Endothelial cell of umbilical vein (primary cell): Measurements from ENCODE around the gene LIMK2. TPM values are rescaled to one million over a fixed set of nuclear protein-coding genes. Genes with fewer than 3 reads are reported as not detected.

Experiments
- BruUV-seq: library from RNA; stranded (reverse); fragments of 400-500 nt; replicated peaks from 2 replicates; lab custom pipeline; 2021; lab: Mats Ljungman, UMichigan
- CTCF ChIA-PET: fragments of 300-600, 350-600 bp; sonication (Branson Sonifier 250); formaldehyde crosslinking; loops from one replicate; lab custom pipeline; 2021; ENCODE audit warnings: antibody characterized with exemption, inconsistent platforms; lab: Charles Lee
- POLR2A ChIA-PET: fragments of 300-600, 350-600 bp; sonication (Branson Sonifier 250); formaldehyde crosslinking; loops from one replicate; lab custom pipeline; 2021; ENCODE audit warnings: antibody characterized with exemption, inconsistent platforms; lab: Charles Lee
- DNase-seq: peaks from one replicate; pipeline ENCODE4 v3.0.0-alpha.2; 2011; ENCODE audit warnings: low read depth, low spot score
- FAIRE-seq: peaks from 2 replicates; lab custom pipeline; 2011; peaks lifted over from hg19 to GRCh38; lab: Jason Lieb, UNC
- H2AFZ ChIP-seq: 2 replicates; pipeline ENCODE4 v1.6.0; 2012; ENCODE audit warnings: low read depth, low read length, control low read depth, inconsistent platforms
- H3K27ac ChIP-seq: 2 replicates; pipeline ENCODE4 v1.5.1; 2011; ENCODE audit warnings: low read depth, mild to moderate bottlenecking, control low read depth, low read length, moderate library complexity; ENCODE audit not compliant: insufficient read depth
- H3K27me3 ChIP-seq, 2 experiments: 2 replicates each; pipeline versions ENCODE4 v1.6.0 to v1.6.1; 2011; ENCODE audit warnings: low read length in 2 of 2, mixed read lengths in 1 of 2; ENCODE audit not compliant: control insufficient read depth in 2 of 2, insufficient read depth in 2 of 2
- H3K36me3 ChIP-seq, 2 experiments: 2 replicates in 1 of 2; 3 replicates in 1 of 2; pipeline ENCODE4 v1.5.1; 2011; ENCODE audit warnings: low read length in 2 of 2, mild to moderate bottlenecking in 1 of 2, moderate library complexity in 1 of 2; ENCODE audit not compliant: control insufficient read depth in 2 of 2, insufficient read depth in 2 of 2; ENCODE audit errors: extremely low read depth in 1 of 2
- H3K4me1 ChIP-seq: 3 replicates; pipeline ENCODE4 v1.5.1; 2011; ENCODE audit warnings: mild to moderate bottlenecking, low read length; ENCODE audit not compliant: control insufficient read depth, insufficient read depth; ENCODE audit errors: extremely low read depth
- H3K4me2 ChIP-seq: 2 replicates; pipeline ENCODE4 v1.6.1; 2011; ENCODE audit warnings: low read length, control low read depth, mixed read lengths; ENCODE audit not compliant: insufficient read depth
- H3K4me3 ChIP-seq, 3 experiments: fragments of 200-600 bp in 1 of 3; sonication (generic), shearing (Covaris generic) in 1 of 3; replicated peaks in 1 of 3; 2 replicates each; pipeline ENCODE4 v1.5.1; 2011 to 2016; ENCODE audit warnings: control low read depth in 3 of 3, low read length in 3 of 3, mild to moderate bottlenecking in 2 of 3, inconsistent platforms in 1 of 3, low read depth in 1 of 3, moderate library complexity in 1 of 3; ENCODE audit not compliant: insufficient read depth in 1 of 3
- H3K79me2 ChIP-seq: 2 replicates; pipeline ENCODE4 v1.6.0; 2012; ENCODE audit warnings: low read length, inconsistent platforms; ENCODE audit not compliant: control insufficient read depth, insufficient read depth
- H3K9ac ChIP-seq: replicated peaks from 2 replicates; pipeline ENCODE3; 2011; ENCODE audit warnings: low read length, control low read depth; ENCODE audit not compliant: insufficient read depth; ENCODE audit errors: extremely low read depth
- H3K9me1 ChIP-seq: replicated peaks from 3 replicates; pipeline ENCODE4 v1.6.0; 2011; ENCODE audit warnings: mild to moderate bottlenecking, low read length; ENCODE audit not compliant: control insufficient read depth, insufficient read depth; ENCODE audit errors: extremely low read depth
- H3K9me3 ChIP-seq: replicated peaks from 2 replicates; pipeline ENCODE4 v1.5.1; 2012; ENCODE audit warnings: low read length, inconsistent platforms; ENCODE audit not compliant: control insufficient read depth, insufficient read depth
- H4K20me1 ChIP-seq: replicated peaks from 2 replicates; pipeline ENCODE3; 2011; ENCODE audit warnings: mild to moderate bottlenecking, low read length; ENCODE audit not compliant: control insufficient read depth, insufficient read depth; ENCODE audit errors: extremely low read depth
- CTCF ChIP-seq, 2 donors: IDR thresholded peaks; 1 replicate in 1 of 2; 2 replicates in 1 of 2; pipeline ENCODE4 v1.5.1; 2011; ENCODE audit warnings: low read length in 2 of 2, mild to moderate bottlenecking in 2 of 2, moderate library complexity in 2 of 2, control low read depth in 1 of 2, inconsistent platforms in 1 of 2, low read depth in 1 of 2; ENCODE audit not compliant: insufficient read depth in 1 of 2; ENCODE audit errors: extremely low read depth in 1 of 2
- EZH2 ChIP-seq: IDR thresholded peaks from 2 replicates; pipeline ENCODE4 v1.6.1; 2012; ENCODE audit warnings: borderline replicate concordance, low read depth, mild to moderate bottlenecking, moderate library complexity, low read length, inconsistent platforms; ENCODE audit not compliant: severe bottlenecking
- FOS ChIP-seq: IDR thresholded peaks from 2 replicates; pipeline ENCODE4 v1.6.1; 2011; ENCODE audit warnings: mild to moderate bottlenecking, low read length, moderate library complexity, borderline replicate concordance; ENCODE audit not compliant: insufficient read depth
- GATA2 ChIP-seq: IDR thresholded peaks from 2 replicates; pipeline ENCODE4 v1.7.0; 2011; ENCODE audit warnings: low read depth, mild to moderate bottlenecking, moderate library complexity, mixed read lengths, low read length; ENCODE audit not compliant: insufficient read length, insufficient read depth
- JUN ChIP-seq: IDR thresholded peaks from 2 replicates; pipeline ENCODE4 v1.6.1; 2011; ENCODE audit warnings: borderline replicate concordance, low read depth; ENCODE audit not compliant: insufficient read length, insufficient read depth
- MAX ChIP-seq: IDR thresholded peaks from 2 replicates; pipeline ENCODE4 v1.6.1; 2011; ENCODE audit not compliant: insufficient read depth, insufficient read length
- MYC ChIP-seq: IDR thresholded peaks from one replicate; pipeline ENCODE4 v1.6.1; 2011; ENCODE audit warnings: mild to moderate bottlenecking, low read depth, low read length
- POLR2A ChIP-seq: IDR thresholded peaks from 2 replicates; pipeline ENCODE4 v1.6.1; 2012; ENCODE audit warnings: low read depth, mild to moderate bottlenecking, control low read depth, low read length
- POLR2AphosphoS5 ChIP-seq: IDR thresholded peaks from 2 replicates; pipeline ENCODE4 v1.6.1; 2012; ENCODE audit warnings: low read depth, mild to moderate bottlenecking, control low read depth, low read length, moderate library complexity; ENCODE audit not compliant: insufficient read depth
- dilution Hi-C: fragments of 300-500 bp; cut with MboI; formaldehyde crosslinking; loops from one replicate; pipeline ENCODE4 v1.15.0; 2019; ENCODE audit warnings: low sequenced_read_pairs; ENCODE audit not compliant: extremely low pct_ligation_motif_present
- intact Hi-C: fragments of 100-400 bp; cut with micrococcal nuclease; formaldehyde crosslinking; loops from one replicate; pipeline ENCODE4 v1.10.0; 2022
- polyA plus RNA-seq, 4 experiments: library from polyadenylated mRNA; depleted of rRNA in 3 of 4; stranded (reverse) in 3 of 4; unstranded in 1 of 4; fragments of >200 nt; gene quantifications; 2 replicates each; pipeline versions ENCODE4 v1.2.1 to v1.2.3, GENCODE V29; 2011 to 2012; ENCODE audit warnings: missing spikeins in 1 of 4
- total RNA-seq: library from RNA; stranded (reverse); gene quantifications from 2 replicates; pipeline ENCODE4 v1.2.3, GENCODE V29; 2021

The LIMK2 gene
- total and polyA plus RNA-seq, 2 donors (not counting 3 experiments of a cell fraction or from before 2014, with no cell fraction given): 23.2 to 76.7 TPM

- Histone ChIP-seq H3K9ac (no peak overlapping the region), H3K36me3 (peaks cover 5 to 7% of the 10 kb centered on the region in 2 experiments), H3K27me3 (no peaks in the 10 kb centered on the region), H2AFZ (no peak overlapping the region), H3K9me1 (no peaks in the 10 kb centered on the region), H3K27ac (peak overlapping the region; percentile 32), H4K20me1 (no peaks in the 10 kb centered on the region), H3K9me3 (no peaks in the 10 kb centered on the region), H3K4me1 (peaks cover 8% of the 10 kb centered on the region), H3K79me2 (peaks cover 31% of the 10 kb centered on the region), H3K4me2 (no peak overlapping the region), H3K4me3 (no peak overlapping the region)
- DNase-seq: peak; percentile 82
- BruUV-seq: no TSS peak
- no peak for TF ChIP-seq GATA2
- TF ChIP-seq FOS: no peak
- TF ChIP-seq CTCF (IDR thresholded peaks at IDR 0.05; ENCODE audit: extremely low read depth in 1 of 2, insufficient read depth in 1 of 2, low read depth in 1 of 2, low read length in 2 of 2): peak in 1 of 2 donors; percentile 27
- dilution Hi-C loops: no loop called here
- ChIA-PET CTCF (interaction anchor here (0.8 to 2.0 kb wide), 10 partner anchors 10 to 161 kb away, joined by 3 to 25 read pairs (median 4); partner anchors contain the start of genes LIMK2 and SELENOM), POLR2A (no interaction called here)
- peak; percentile 73 for FAIRE-seq
- intact Hi-C loops: no loop called here
Observed at GRCh38 chr22:31253949-31254348, 41.9 kb downstream of the LIMK2 start.

GRCh38 chr22:31259798-31260473, 47.8 kb downstream of the LIMK2 start:
- DNase-seq: no peak
- H4K20me1 ChIP-seq: no peaks in the 10 kb centered on the region

More at GRCh38 chr22:31259798-31260473, 47.8 kb downstream of the LIMK2 start:
- no peak overlapping the region for H3K27ac ChIP-seq
- BruUV-seq: no TSS peak
- no peak for FAIRE-seq
- H3K4me3 ChIP-seq: no peak overlapping the region
- no peaks in the 10 kb centered on the region for H3K9me3 ChIP-seq
- H3K79me2 ChIP-seq: peaks cover 13% of the 10 kb centered on the region
- CTCF ChIA-PET: interaction anchor here (0.8 to 2.1 kb wide), 2 partner anchors 13 to 25 kb away, joined by 3 to 9 read pairs; no protein-coding TSS in a partner anchor
- dilution Hi-C loops (no loop called here), intact Hi-C loops (no loop called here)
- no peaks in the 10 kb centered on the region for H3K4me1 ChIP-seq
- POLR2A ChIA-PET: no interaction called here
- no peaks in the 10 kb centered on the region for H3K9me1 ChIP-seq
- no peaks in the 10 kb centered on the region for H3K27me3 ChIP-seq
- H2AFZ ChIP-seq: no peak overlapping the region
- peaks cover 10 to 34% of the 10 kb centered on the region in 2 experiments for H3K36me3 ChIP-seq
- no peak overlapping the region for H3K4me2 ChIP-seq
- TF ChIP-seq GATA2 (no peak), JUN (no peak), POLR2AphosphoS5 (no peak), EZH2 (no peak), FOS (no peak), POLR2A (no peak), CTCF (IDR thresholded peaks at IDR 0.05; ENCODE audit: extremely low read depth in 1 of 2, insufficient read depth in 1 of 2, low read depth in 1 of 2, low read length in 2 of 2) (no peak), MAX (no peak), MYC (no peak)
- no peak overlapping the region for H3K9ac ChIP-seq
